Endothelial cell of umbilical vein (primary cell): ENCODE data around the gene CUL2.

Experiments used
- EZH2 ChIP-seq: IDR thresholded peaks from 2 replicates; pipeline ENCODE4 v1.6.1; 2012; ENCODE audit warnings: borderline replicate concordance, low read depth, mild to moderate bottlenecking, moderate library complexity, low read length, inconsistent platforms; ENCODE audit not compliant: severe bottlenecking
- JUN ChIP-seq: IDR thresholded peaks from 2 replicates; pipeline ENCODE4 v1.6.1; 2011; ENCODE audit warnings: borderline replicate concordance, low read depth; ENCODE audit not compliant: insufficient read length, insufficient read depth
- POLR2A ChIP-seq: IDR thresholded peaks from 2 replicates; pipeline ENCODE4 v1.6.1; 2012; ENCODE audit warnings: low read depth, mild to moderate bottlenecking, control low read depth, low read length
- POLR2AphosphoS5 ChIP-seq: IDR thresholded peaks from 2 replicates; pipeline ENCODE4 v1.6.1; 2012; ENCODE audit warnings: low read depth, mild to moderate bottlenecking, control low read depth, low read length, moderate library complexity; ENCODE audit not compliant: insufficient read depth
- TF ChIP-seq, protein P1 (sequence below), 2 donors: IDR thresholded peaks; 1 replicate in 1 of 2; 2 replicates in 1 of 2; pipeline ENCODE4 v1.5.1; 2011; ENCODE audit warnings: low read length in 2 of 2, mild to moderate bottlenecking in 2 of 2, moderate library complexity in 2 of 2, control low read depth in 1 of 2, inconsistent platforms in 1 of 2, low read depth in 1 of 2; ENCODE audit not compliant: insufficient read depth in 1 of 2; ENCODE audit errors: extremely low read depth in 1 of 2

DNA sequence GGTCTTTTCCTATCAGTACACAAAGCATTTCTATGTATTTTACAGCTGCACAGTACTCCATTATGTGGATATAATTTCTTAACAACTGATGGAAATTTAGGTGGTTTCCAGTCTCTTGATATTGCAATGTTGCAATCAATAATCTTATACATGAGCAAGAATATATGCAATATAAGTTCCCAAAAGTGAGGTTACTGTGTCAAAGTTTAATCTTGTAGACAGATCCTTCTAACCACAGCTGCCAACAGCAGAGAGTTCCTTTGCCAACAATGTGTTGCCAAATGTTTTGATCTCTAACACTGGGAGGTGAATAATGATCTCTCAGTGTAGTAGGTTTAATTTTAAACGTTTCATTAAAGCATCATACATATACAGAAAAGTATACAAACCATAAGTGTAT, 54.5 kb downstream of the CUL2 start:
- no peak for TF ChIP-seq POLR2A
- no peak for TF ChIP-seq POLR2AphosphoS5
- TF ChIP-seq, protein P1, sequence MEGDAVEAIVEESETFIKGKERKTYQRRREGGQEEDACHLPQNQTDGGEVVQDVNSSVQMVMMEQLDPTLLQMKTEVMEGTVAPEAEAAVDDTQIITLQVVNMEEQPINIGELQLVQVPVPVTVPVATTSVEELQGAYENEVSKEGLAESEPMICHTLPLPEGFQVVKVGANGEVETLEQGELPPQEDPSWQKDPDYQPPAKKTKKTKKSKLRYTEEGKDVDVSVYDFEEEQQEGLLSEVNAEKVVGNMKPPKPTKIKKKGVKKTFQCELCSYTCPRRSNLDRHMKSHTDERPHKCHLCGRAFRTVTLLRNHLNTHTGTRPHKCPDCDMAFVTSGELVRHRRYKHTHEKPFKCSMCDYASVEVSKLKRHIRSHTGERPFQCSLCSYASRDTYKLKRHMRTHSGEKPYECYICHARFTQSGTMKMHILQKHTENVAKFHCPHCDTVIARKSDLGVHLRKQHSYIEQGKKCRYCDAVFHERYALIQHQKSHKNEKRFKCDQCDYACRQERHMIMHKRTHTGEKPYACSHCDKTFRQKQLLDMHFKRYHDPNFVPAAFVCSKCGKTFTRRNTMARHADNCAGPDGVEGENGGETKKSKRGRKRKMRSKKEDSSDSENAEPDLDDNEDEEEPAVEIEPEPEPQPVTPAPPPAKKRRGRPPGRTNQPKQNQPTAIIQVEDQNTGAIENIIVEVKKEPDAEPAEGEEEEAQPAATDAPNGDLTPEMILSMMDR (IDR thresholded peaks at IDR 0.05; ENCODE audit: extremely low read depth in 1 of 2, insufficient read depth in 1 of 2, low read depth in 1 of 2, low read length in 2 of 2), result no peak
- TF ChIP-seq JUN, result no peak
- no peak for TF ChIP-seq EZH2
